Effector memory CD8-positive, alpha-beta T cell (primary cell): ENCODE results near the gene ACTR6.

Experiments
- ATAC-seq: fragments of 150-1000 bp; cut with Tn5 transposase; replicated peaks from 2 replicates; pipeline ENCODE4 v1.10.0; 2021; ENCODE audit warnings: mild to moderate bottlenecking, moderate library complexity
- DNase-seq, 3 experiments: peaks; one replicate each; pipeline ENCODE4 v3.0.0; 2021
- H3K27ac Mint-ChIP-seq, 2 donors: one replicate each; pipeline ENCODE4 v1.8.0; 2022; ENCODE audit warnings: mild to moderate bottlenecking in 2 of 2, mixed read lengths in 2 of 2, moderate library complexity in 2 of 2
- H3K27me3 Mint-ChIP-seq, 2 donors: one replicate each; pipeline ENCODE4 v1.8.0; 2022; ENCODE audit warnings: mixed read lengths in 2 of 2
- H3K36me3 Mint-ChIP-seq: one replicate; pipeline ENCODE4 v1.8.0; 2022; ENCODE audit warnings: mild to moderate bottlenecking, moderate library complexity, mixed read lengths; ENCODE audit not compliant: insufficient read depth
- H3K4me1 Mint-ChIP-seq, 2 donors: one replicate each; pipeline ENCODE4 v1.8.0; 2022; ENCODE audit warnings: low read depth in 2 of 2, mixed read lengths in 2 of 2
- H3K4me3 Mint-ChIP-seq, 2 donors: one replicate each; pipeline ENCODE4 v1.8.0; 2022; ENCODE audit warnings: mild to moderate bottlenecking in 2 of 2, mixed read lengths in 2 of 2, moderate library complexity in 2 of 2
- H3K9me3 Mint-ChIP-seq, 2 donors: one replicate each; pipeline ENCODE4 v1.8.0; 2022; ENCODE audit warnings: mixed read lengths in 2 of 2

Gene ACTR6

DNA sequence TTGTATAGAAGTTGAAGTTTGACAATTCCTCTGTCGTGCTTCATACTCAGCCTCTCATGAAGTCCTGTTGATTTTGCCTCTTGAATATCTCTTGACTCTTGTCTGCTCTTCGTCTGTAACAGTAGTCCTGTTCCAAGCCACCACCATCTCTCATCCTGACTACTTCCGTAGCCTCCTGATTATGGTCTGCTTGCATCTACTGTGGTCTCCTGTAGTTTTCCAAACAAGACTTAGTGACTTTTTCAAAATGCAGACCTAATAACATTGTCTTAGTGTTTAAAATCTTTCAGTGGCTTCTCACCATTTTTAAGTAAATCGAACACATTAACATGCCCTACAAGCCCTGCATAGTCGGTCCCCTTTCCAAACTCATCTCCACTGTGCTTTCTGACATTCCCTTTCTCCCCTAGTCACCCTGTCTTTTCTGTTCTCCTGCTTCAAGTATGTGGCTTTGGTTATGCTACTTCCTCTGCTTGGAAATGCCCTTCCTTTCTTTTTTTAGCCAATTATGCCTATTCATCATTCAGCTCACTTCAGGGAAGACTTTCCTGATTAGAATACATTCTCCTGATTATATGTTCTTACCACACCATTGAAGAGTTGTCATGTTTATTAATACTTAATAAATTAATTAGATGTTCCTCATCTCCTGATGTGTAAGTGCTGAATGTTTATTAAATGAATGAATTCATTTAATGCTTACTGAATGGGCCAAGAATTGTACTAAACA lies 68.4 kb downstream of the ACTR6 start:
- Mint-ChIP-seq H3K4me1 (peaks cover 25 to 44% of the 10 kb centered on the region in 2 donors), H3K9me3 (no peaks in the 10 kb centered on the region), H3K4me3 (peak overlapping the region; percentile 99), H3K36me3 (peaks cover 15% of the 10 kb centered on the region), H3K27me3 (no peaks in the 10 kb centered on the region), H3K27ac (peak overlapping the region; percentile 65 to 99)
- DNase-seq (no peak), ATAC-seq (no peak)

DNA sequence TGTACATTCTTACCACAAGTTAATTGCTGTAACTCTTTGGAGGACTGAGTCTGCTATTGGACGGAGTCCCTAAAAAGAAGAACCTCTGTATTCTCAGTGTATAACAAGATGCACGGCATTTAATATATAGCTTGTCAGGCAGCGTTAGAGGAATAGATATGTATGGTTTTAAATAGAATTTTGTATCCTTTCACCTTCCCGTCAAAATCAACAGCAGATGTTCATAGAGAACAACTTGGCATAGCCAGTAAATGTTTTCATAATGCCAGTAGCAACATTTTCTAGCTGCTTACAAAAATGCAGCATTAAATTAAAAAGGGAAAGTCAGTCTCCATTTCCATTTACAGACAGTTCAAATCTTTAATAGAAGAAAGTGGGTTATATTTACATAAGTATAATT lies 73.2 kb downstream of the ACTR6 start:
- no peaks in the 10 kb centered on the region for H3K9me3 Mint-ChIP-seq
- ATAC-seq (no peak), DNase-seq (no peak)
- peak overlapping the region in 1 of 2 donors; percentile 12 for H3K27ac Mint-ChIP-seq
- H3K4me3 Mint-ChIP-seq, result no peak overlapping the region
- H3K4me1 Mint-ChIP-seq, result peaks cover 31 to 44% of the 10 kb centered on the region in 2 donors
- peaks cover 4% of the 10 kb centered on the region for H3K36me3 Mint-ChIP-seq
- no peaks in the 10 kb centered on the region for H3K27me3 Mint-ChIP-seq
